ENCODE data around the gene RNF220.
A peak's percentile ranks its signal among the peaks of the same experiment; 100 is the strongest.

The RNF220 gene

DNA sequence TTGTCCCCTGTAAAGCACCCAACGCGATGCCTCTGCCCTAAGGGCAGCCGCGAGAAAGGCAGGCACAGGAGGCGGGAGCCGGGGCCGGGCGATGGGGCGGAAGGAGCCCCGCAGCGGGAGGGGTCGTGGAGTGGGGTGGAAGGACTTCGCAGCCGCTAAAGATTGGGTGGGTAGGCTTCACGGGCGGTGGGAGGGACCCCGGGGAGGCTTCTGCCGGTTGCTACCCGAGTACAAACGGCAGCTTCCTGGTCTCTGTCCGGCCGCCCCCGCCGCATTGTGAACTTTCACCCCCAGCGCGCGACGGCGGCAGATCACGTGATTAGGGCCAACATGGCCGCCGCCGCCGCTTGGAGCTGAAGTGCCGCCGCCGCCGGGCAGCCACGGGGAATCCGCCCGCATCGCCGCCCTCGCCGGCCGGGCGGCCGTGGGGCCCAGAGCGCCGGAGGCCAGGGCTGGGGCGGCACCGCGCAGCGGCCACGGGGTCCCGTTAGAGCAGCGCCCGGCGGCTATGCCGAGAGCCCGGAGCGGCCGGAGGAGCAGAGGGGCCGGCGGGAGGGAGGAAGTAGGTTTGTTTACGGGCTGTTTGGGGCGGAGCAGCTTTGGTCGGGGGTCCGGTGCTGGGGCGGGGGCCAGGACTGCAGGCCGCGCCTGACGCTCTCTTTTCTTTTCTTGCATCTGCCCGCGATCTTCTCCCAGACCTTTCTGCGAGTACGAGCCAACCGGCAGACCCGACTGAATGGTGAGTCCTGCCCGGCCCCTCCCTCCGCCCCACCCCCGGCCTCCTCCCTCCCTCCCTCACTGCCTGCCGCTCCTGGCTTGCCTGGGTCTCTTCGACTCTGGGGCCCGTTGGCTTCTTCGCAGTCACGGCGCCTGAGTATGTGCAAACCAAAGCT lies 226.8 kb downstream of the RNF220 start:
- peak; percentile 93 for DNase-seq (ENCODE audit: low spot score)
- Histone ChIP-seq H3K27ac (peak overlapping the region; percentile 91 to 92), H3K4me3 (peak overlapping the region; percentile 89)
- TF ChIP-seq, protein P1, sequence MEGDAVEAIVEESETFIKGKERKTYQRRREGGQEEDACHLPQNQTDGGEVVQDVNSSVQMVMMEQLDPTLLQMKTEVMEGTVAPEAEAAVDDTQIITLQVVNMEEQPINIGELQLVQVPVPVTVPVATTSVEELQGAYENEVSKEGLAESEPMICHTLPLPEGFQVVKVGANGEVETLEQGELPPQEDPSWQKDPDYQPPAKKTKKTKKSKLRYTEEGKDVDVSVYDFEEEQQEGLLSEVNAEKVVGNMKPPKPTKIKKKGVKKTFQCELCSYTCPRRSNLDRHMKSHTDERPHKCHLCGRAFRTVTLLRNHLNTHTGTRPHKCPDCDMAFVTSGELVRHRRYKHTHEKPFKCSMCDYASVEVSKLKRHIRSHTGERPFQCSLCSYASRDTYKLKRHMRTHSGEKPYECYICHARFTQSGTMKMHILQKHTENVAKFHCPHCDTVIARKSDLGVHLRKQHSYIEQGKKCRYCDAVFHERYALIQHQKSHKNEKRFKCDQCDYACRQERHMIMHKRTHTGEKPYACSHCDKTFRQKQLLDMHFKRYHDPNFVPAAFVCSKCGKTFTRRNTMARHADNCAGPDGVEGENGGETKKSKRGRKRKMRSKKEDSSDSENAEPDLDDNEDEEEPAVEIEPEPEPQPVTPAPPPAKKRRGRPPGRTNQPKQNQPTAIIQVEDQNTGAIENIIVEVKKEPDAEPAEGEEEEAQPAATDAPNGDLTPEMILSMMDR (IDR thresholded peaks at IDR 0.05), result no peak

DNA sequence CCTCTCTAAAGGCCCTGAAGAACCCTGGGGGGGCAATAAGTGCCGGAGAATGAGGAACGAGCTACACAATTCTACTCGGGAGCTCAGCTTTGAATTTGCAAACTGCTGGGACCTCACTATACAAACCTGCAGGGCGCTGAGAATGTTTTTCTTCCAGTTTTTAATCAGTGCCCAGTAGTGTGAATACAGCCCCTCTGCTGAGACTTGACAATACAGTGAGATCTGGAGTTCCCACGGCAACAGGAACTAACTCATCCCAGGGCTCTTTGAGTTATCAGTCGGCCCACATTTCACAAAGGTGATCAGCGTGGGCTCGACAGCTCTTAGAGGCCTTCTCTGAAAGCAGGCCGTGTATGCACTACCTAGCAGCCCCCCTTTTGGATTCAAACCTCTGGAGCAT lies 227.5 kb downstream of the RNF220 start:
- DNase-seq (ENCODE audit: low spot score), result no peak
- Histone ChIP-seq H3K4me3 (peak overlapping the region; percentile 89), H3K27ac (peak overlapping the region; percentile 91 to 92)
- TF ChIP-seq, protein P1 (IDR thresholded peaks at IDR 0.05), result no peak

DNA sequence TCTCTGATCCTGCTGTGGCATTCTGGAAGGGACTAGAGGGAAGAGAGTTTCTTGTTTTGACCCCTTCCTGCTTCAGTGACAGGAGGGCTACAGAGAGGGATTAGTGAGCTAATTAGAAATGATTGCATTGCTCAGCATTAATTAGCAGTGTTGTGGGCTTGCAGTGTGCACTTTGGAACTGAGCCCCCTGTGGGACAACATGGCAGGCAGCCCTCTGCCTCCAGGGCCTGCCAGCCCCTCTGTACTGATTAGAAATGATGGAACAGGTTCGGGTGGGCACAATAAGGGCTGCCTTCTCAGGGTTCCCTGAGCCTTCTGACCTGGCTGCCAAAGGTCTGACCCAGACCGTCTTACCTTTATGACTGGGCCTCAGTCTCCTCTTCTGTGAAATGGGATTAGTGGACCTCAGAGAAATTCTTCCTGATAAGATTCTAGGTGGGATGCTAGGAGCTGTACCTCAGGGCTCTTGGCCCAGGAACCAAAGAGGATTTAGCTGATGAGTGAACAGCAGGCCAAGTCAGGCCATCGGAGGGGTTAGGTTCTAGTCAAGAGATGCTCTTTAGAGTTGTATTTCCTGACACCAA lies 229.6 kb downstream of the RNF220 start:
- no peak overlapping the region for H3K27ac ChIP-seq
- no peak for DNase-seq (ENCODE audit: low spot score)
- no peak overlapping the region for H3K4me3 ChIP-seq
- TF ChIP-seq, protein P1 (IDR thresholded peaks at IDR 0.05), result no peak

DNA sequence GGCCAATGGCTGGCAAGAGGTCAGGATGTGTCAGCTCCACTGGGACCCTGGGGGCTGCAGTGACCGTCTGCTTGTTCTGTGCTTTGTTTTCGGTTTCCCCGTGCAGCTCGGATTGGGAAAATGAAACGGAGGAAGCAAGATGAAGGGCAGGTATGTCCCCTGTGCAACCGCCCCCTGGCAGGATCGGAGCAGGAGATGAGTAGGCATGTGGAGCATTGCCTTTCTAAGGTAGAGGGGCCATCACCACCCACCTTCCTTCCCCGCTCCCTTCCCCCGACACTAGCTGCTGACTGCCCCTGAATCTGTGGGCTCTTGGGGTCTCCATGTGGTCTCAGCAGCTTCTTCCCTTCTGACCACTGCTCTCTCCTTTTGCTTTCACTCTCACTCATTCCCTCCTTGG lies 230.4 kb downstream of the RNF220 start:
- Histone ChIP-seq H3K27ac (no peak overlapping the region), H3K4me3 (no peak overlapping the region)
- TF ChIP-seq, protein P1 (IDR thresholded peaks at IDR 0.05), result no peak
- no peak for DNase-seq (ENCODE audit: low spot score)

DNA sequence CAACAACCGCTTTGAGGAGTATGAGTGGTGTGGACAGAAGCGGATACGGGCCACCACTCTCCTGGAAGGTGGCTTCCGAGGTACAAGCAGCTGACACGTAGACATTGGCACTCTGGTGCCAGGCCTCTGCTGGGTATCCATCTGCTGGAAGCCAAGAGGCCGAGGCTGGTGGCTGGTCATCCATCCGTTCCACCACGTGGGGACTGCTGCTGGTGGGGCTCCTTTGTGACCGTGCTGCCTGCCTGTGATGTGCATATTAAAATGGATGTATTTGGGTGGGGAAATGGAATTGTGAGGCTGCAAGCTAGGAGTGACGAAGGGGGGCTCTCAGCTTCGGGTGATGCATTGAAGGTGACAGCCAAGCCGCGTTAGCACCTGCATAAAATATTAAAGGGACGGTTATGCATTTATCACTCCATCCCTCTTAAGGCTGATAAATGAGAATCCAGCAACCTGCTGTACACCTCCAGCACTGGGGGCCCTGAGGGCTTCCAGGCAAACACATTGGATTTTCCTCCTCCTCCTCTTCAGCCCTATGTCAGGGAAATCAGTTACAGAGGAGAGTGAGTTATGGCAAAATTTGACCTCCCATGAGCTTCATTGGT lies 231.1 kb downstream of the RNF220 start:
- TF ChIP-seq, protein P1 (IDR thresholded peaks at IDR 0.05), result no peak
- Histone ChIP-seq H3K27ac (no peak overlapping the region), H3K4me3 (no peak overlapping the region)
- no peak for DNase-seq (ENCODE audit: low spot score)

DNA sequence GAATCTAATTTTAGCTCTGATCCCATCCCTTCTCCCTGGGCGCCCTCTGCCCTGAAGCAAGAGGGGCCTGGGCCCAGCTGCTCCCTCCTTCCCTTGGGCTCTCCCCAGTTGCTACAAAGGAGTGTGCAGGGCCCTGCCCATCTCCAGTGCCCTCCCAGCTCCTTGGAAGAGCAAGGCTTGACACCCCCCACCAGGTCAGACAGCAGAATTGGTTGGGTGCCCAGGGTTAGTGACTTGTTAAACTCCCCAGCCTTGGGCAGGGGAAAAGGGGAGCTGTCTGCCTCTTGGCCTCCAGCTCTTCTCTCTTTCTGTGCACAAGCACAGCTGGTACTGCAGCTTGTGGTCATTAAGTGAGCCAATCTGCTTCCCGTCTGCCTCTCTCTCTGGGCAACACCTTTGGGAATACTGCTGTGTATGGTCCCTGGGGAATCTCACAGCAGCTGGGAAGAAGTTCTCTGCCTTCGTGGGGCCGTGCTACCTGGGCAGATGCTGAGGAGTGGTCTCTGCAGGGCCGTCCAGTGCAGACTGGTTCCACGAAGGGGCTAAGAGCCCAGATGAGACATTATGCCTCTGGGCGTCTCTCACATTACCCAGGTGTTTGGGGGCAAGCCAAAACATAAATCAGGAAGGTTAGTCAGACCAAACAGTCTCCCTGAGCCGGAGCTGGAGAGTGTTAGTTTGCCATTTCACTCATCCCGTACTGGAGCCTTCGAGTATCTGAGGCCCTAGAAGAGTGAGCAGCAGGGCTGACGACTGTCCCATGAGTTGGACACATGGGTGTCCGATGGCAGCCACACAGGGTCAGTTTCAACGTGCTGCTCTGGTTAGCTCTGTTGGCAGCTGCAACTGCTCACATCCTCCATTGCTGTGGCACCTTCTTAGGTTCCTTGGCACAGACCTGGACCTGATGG lies 231.9 kb downstream of the RNF220 start:
- Histone ChIP-seq H3K27ac (no peak overlapping the region), H3K4me3 (no peak overlapping the region)
- no peak for DNase-seq (ENCODE audit: low spot score)
- TF ChIP-seq, protein P1 (IDR thresholded peaks at IDR 0.05), result no peak

Data from coronary artery (tissue), 2 donors.